ENCODE data around the gene TAP1.
"Not testable (repeated sequence)": the region's sequence is repeated elsewhere in the genome, so short reads cannot be mapped to it uniquely, and the experiment has no call there.

Gene TAP1

DNA sequence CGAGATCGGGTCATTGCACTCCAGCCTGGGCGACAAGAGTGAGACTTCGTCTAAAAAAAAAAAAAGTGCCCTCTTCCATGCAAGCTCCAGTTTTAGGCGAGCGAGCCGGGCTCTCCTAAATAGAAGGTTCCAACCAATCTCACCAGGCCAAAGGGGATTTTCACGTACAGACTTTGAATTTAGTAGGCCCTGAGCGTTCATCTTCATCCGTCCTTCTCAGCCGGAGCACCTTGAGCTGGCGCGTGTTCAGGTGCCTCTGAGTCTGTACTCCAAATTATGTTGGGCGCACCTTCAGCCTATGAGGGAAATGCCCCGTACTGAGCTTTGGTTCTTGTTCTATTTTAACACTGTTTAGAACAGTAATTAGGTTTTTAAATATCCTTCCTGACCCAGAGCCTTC lies 14.1 kb downstream of the TAP1 start:
- no peak for DNase-seq (ENCODE audit: low read depth)

DNA sequence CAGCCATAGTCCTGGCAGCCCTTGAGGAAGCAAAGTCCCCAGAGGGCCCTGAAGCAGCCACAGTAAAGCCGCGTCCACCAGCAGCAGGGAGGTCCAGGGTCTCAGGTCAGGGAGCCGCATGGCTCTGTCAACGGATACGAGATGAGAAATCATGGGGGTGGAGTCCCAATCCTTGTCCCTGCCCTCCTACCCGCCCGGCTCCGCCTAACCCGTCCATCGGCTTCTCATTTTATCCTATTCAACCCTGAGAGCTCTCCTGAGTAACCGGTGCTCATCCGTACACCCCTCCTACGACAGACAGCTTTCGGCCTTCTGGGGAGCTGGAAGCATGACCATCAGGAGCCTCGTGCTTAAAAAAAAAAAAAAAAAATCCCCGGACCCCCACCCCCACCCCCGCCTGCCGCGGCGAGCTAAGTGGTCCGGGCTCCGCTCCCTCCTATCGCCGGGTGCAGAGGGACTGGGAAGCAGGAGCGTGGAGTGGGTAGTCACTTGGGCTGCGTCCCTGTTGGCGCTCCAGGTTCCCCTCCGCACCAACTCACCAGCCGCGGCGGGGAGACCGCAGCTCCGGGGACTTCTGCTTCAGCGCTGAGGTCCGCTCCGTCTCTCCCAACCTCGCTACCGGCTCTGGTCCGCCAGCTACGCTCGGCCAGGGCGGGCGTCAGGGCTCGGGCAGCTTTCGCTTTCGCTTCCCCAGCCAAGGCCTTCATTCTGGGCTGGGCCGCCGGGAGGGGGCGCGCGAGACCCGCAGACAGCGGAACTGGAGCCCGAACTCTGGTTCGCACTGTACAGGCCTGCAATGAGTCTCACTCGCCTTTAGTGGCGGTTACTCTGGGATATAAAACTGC lies 15.2 kb downstream of the TAP1 start, which contains the start of gene TAP2:
Gene TAP2 (minus strand): TSS at position 626 of the 845 bp plus-strand sequence. CDS start 506 bp downstream, at position 120.
- DNase-seq (ENCODE audit: low read depth), result peak; percentile 94

GRCh38 chr6:32837651-32838113 lies 15.8 kb downstream of the TAP1 start:
- DNase-seq (ENCODE audit: low read depth), result no peak

DNA sequence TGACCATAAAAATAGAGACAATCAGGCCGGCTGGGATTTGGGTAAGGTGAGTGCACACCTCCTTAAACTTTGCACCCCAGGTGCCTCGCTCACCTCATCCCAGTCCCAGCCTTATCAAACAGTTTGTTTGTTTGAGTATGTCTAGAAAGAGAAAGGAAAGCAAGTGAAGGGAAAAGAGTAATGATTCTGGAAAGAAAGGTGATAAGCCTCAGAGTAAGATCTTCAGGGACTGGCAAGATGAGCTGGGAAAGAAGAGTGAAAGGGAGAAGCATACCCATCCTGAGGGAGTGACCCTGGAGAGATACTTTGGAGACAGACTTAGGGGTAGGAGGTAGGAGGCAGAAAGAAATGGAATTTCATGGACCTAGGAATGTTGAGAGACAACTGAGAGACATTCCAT lies 16.6 kb downstream of the TAP1 start:
- no peak for DNase-seq (ENCODE audit: low read depth)

- DNase-seq (ENCODE audit: low read depth), result no peak
Observed at GRCh38 chr6:32835167-32835893, 18.2 kb downstream of the TAP1 start.

- no peak for DNase-seq (ENCODE audit: low read depth)
Observed at GRCh38 chr6:32833664-32834063, 19.8 kb downstream of the TAP1 start.

- no peak for DNase-seq (ENCODE audit: low read depth)
Observed at GRCh38 chr6:32832535-32832934, 21.0 kb downstream of the TAP1 start.

DNA sequence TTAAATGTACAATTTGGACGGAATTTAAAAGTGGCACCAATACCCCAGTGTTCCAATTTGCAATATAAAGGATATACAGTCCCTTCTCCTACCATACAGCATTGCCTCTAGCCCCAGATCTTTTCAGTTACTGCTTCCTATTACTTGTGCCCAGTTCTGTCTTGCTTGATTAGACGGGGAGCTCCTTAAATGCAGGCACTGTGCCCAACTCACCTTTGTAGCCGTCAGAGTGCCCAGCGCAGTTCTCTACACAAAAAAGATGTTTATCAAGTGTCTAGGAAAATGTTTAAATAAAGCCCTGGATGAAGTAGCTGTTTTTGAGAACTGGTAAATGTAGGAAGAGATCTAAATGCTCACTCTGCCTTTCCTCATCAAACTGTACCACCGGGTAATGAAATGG lies 22.6 kb downstream of the TAP1 start:
- DNase-seq (ENCODE audit: low read depth), result no peak

- DNase-seq (ENCODE audit: low read depth), result no peak
Observed at GRCh38 chr6:32830017-32830416, 23.5 kb downstream of the TAP1 start.

DNA sequence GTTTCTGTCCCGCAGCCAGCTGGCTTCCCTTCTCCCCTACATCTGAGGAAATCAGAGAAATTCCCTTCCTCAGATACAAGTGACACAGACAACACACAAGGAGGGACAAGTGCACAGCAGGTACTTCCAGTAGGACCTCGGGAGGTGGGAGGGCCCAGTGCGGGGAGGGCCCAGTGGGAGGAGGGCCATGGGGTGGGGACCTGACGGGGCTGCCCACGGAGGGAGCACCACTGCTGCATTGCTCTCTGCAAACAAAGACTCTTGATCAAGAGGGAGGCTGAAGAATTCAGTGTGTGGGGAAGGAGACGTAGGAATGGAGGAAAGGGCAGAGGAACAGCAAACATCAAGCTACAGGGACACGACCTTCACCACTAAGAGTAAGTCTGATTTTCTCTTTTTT lies 24.0 kb downstream of the TAP1 start:
- DNase-seq (ENCODE audit: low read depth), result no peak

GRCh38 chr6:32827025-32827424 lies 26.5 kb downstream of the TAP1 start:
- DNase-seq (ENCODE audit: low read depth), result no peak

DNA sequence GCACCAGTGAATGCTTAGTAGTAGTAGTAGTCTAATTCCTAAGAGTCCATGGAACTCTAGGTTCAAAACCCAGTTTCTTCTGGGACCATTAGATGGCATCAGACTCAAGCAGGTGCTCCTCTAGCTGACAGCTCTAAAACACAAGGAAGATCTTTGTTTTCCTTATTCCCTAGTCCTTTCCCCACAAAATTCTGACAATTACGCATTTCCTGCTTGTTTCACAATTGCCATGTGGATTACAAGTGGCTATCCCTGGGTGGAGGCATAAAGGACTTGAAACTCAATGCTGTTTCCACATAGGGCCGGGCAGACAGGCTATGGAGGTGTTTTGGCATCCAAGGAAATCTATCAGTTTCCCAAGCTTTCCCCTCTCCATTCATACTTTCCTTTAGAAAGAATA lies 27.5 kb downstream of the TAP1 start:
- no peak for DNase-seq (ENCODE audit: low read depth)

DNA sequence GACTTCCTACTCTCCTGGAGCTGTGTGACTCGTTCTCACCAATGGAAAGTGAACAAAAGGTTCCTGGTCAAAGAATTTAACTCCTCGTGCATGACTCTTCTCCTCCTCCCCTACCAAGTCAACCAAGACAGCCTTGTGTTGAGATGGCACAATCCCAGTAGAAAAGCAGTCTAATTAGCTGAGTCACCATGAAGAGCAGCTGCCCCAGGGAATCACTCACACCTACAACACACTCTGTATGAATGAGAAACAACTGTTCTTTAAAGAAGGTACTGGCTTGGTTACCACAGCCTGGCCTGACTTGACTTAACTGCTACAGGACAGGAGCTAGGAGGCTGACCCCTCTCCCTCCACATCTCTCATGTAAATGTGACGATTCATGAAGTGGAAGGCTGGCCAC lies 33.8 kb downstream of the TAP1 start:
- DNase-seq (ENCODE audit: low read depth), result no peak

DNA sequence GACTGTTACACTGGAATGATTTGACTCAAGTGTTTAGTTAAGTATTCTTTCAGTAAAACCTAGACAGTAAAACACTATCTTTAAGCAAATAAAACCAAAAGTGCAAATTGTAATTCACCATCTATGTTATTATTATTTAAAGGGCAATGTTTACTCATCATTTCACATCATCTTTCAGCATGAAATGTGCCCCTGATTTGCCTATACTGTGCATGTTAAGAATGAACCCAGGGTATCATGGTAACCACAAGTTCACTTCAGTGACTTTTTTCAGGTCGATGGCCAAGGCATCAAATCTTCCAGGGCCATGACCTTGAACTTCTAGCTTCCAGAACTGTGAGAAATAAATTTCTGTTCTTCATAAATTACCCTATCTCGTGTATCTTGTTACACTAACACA lies 34.6 kb downstream of the TAP1 start:
- DNase-seq (ENCODE audit: low read depth), result no peak

DNA sequence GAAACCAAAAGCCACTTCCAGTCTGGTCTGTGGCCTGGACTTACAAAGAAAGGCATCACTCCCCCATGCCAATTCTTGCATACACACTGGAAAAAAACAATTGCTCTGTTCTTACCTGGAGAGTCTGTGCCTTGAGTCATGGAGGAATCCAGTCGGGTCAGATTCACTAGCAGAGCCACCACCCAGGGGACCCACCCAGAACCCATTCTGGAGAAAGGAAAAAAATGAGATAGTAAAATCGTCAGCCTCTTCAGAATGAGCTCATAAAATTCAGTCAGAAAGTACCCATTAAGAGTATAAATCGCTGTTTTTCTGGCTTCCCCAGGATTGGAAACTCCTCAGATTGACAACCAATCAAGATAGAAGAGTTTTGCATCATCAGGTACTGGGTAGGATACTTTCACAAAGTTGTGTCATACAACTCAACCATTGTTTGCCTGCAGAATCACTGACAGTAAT lies 36.7 kb downstream of the TAP1 start, which contains the start of gene HLA-DOB:
Gene HLA-DOB (minus strand): TSS at position 257 of the 459 bp plus-strand sequence. CDS start 51 bp downstream, at position 206.
- DNase-seq (ENCODE audit: low read depth), result no peak

DNA sequence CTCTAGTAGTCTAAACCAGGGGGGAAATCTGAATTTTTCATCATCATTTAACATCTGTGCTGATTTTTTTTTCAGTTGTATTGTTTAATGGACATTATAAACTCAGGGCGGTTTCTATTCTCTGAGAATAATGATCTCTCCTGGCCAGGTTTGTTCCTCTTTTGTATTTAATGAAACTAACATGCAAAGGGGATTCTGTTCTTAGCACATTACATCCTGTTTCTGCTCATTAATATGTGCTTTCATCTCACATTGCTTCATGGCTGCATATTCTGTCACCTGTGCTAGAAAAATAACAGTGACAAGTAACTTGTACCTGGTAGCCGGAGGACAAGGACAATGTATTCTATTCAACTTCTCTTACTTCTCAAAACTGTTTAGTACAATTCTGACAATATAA lies 37.5 kb downstream of the TAP1 start:
- DNase-seq (ENCODE audit: low read depth), result no peak

- DNase-seq (ENCODE audit: low read depth), result no peak
Observed at GRCh38 chr6:32815115-32815514, 38.4 kb downstream of the TAP1 start.

DNA sequence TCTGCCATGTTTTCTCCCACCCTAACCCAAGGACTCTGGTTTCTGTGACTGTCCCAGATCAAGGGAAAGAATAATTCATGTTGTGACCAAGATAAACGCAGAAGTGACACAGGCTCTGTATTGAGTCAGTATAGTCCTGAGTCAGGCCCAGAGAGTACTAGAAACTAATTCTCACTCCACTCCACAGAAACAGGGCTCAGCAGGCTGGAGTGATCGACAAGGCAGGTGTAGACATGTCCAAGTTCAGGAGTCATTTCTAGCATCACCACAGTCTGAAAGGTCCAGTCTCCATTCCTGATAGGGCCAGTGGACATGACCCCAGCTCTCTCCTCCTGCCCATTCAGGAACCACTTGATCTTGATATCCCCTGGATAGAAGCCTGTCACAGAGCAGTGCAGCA lies 39.4 kb downstream of the TAP1 start:
- DNase-seq (ENCODE audit: low read depth), result no peak

DNA sequence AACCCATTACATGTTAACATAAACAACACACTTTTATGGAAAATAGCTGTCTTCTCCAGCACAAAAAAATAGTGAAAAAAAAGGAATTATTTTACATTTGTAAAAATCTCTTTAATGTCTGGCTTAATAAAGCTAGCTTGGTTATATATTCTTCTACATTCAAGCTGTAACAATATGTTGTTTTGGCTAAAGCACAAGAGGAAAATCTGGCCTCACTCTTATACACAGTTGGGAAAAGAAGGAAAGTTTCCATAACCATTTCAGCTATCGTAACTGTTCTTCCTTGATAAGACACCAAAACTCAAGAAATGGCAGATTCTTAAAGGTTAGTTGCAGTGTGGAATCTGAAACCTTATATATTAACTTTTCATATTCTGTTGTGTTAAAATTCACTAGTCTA lies 44.3 kb downstream of the TAP1 start:
- DNase-seq (ENCODE audit: low read depth), result no peak

GRCh38 chr6:32807020-32807580 lies 46.4 kb downstream of the TAP1 start:
- no peak for DNase-seq (ENCODE audit: low read depth)

- DNase-seq (ENCODE audit: low read depth), result not testable (repeated sequence)
Observed at GRCh38 chr6:32805404-32805803, 48.1 kb downstream of the TAP1 start.

DNA sequence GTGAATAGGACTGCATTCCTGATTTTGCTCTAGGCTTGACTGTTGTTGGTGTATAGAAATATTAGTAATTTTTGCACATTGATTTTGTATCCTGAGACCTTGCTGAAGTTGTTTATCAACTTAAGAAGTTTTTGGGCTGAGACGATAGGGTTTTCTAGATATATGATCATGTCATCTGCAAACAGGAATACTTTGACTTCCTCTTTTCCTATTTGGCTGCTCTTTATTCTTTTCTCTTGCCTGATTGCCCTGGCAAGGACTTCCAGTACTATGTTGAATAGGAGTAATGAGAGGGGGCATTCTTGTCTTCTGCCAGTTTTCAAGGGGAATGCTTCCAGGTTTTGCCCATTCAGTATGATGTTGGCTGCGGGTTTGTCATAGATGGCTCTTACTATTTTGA lies 50.1 kb downstream of the TAP1 start:
- no peak for DNase-seq (ENCODE audit: low read depth)

DNA sequence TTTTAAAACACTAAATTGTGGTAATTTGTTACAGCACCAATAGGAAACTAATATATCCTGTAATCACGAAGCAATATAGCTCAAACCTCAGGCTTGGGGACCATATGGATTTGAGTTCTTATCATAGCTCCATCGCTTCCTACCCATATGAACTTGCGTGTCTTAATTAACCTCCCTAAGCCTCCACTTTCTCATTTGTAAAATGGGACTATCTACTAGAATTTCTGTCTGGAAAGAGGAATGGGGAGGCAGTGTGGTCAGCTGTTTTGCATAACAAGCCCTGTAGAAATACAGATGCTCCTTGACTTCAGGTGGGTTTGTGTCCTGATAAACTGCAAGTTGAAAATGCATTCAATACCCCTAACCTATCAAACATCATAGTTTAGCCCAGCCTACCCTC lies 53.8 kb downstream of the TAP1 start:
- DNase-seq (ENCODE audit: low read depth), result no peak

All from activated T-cell treated with anti-CD3 and anti-CD28 coated beads for 24 hours (primary cell).